Endothelial cell of umbilical vein (primary cell): ENCODE results near the gene WDR82. TPM values are rescaled to one million over a fixed set of nuclear protein-coding genes. Genes with fewer than 3 reads are reported as not detected.

ENCODE experiments used
- BruUV-seq: library from RNA; stranded (reverse); fragments of 400-500 nt; replicated peaks from 2 replicates; lab custom pipeline; 2021; lab: Mats Ljungman, UMichigan
- CTCF ChIA-PET: fragments of 300-600, 350-600 bp; sonication (Branson Sonifier 250); formaldehyde crosslinking; loops from one replicate; lab custom pipeline; 2021; ENCODE audit warnings: antibody characterized with exemption, inconsistent platforms; lab: Charles Lee
- POLR2A ChIA-PET: fragments of 300-600, 350-600 bp; sonication (Branson Sonifier 250); formaldehyde crosslinking; loops from one replicate; lab custom pipeline; 2021; ENCODE audit warnings: antibody characterized with exemption, inconsistent platforms; lab: Charles Lee
- DNase-seq: peaks from one replicate; pipeline ENCODE4 v3.0.0-alpha.2; 2011; ENCODE audit warnings: low read depth, low spot score
- FAIRE-seq: peaks from 2 replicates; lab custom pipeline; 2011; peaks lifted over from hg19 to GRCh38; lab: Jason Lieb, UNC
- H2AFZ ChIP-seq: 2 replicates; pipeline ENCODE4 v1.6.0; 2012; ENCODE audit warnings: low read depth, low read length, control low read depth, inconsistent platforms
- H3K27ac ChIP-seq: 2 replicates; pipeline ENCODE4 v1.5.1; 2011; ENCODE audit warnings: low read depth, mild to moderate bottlenecking, control low read depth, low read length, moderate library complexity; ENCODE audit not compliant: insufficient read depth
- H3K27me3 ChIP-seq, 2 experiments: 2 replicates each; pipeline versions ENCODE4 v1.6.0 to v1.6.1; 2011; ENCODE audit warnings: low read length in 2 of 2, mixed read lengths in 1 of 2; ENCODE audit not compliant: control insufficient read depth in 2 of 2, insufficient read depth in 2 of 2
- H3K36me3 ChIP-seq, 2 experiments: 2 replicates in 1 of 2; 3 replicates in 1 of 2; pipeline ENCODE4 v1.5.1; 2011; ENCODE audit warnings: low read length in 2 of 2, mild to moderate bottlenecking in 1 of 2, moderate library complexity in 1 of 2; ENCODE audit not compliant: control insufficient read depth in 2 of 2, insufficient read depth in 2 of 2; ENCODE audit errors: extremely low read depth in 1 of 2
- H3K4me1 ChIP-seq: 3 replicates; pipeline ENCODE4 v1.5.1; 2011; ENCODE audit warnings: mild to moderate bottlenecking, low read length; ENCODE audit not compliant: control insufficient read depth, insufficient read depth; ENCODE audit errors: extremely low read depth
- H3K4me2 ChIP-seq: 2 replicates; pipeline ENCODE4 v1.6.1; 2011; ENCODE audit warnings: low read length, control low read depth, mixed read lengths; ENCODE audit not compliant: insufficient read depth
- H3K4me3 ChIP-seq, 3 experiments: fragments of 200-600 bp in 1 of 3; sonication (generic), shearing (Covaris generic) in 1 of 3; replicated peaks in 1 of 3; 2 replicates each; pipeline ENCODE4 v1.5.1; 2011 to 2016; ENCODE audit warnings: control low read depth in 3 of 3, low read length in 3 of 3, mild to moderate bottlenecking in 2 of 3, inconsistent platforms in 1 of 3, low read depth in 1 of 3, moderate library complexity in 1 of 3; ENCODE audit not compliant: insufficient read depth in 1 of 3
- H3K79me2 ChIP-seq: 2 replicates; pipeline ENCODE4 v1.6.0; 2012; ENCODE audit warnings: low read length, inconsistent platforms; ENCODE audit not compliant: control insufficient read depth, insufficient read depth
- H3K9ac ChIP-seq: replicated peaks from 2 replicates; pipeline ENCODE3; 2011; ENCODE audit warnings: low read length, control low read depth; ENCODE audit not compliant: insufficient read depth; ENCODE audit errors: extremely low read depth
- H3K9me1 ChIP-seq: replicated peaks from 3 replicates; pipeline ENCODE4 v1.6.0; 2011; ENCODE audit warnings: mild to moderate bottlenecking, low read length; ENCODE audit not compliant: control insufficient read depth, insufficient read depth; ENCODE audit errors: extremely low read depth
- H3K9me3 ChIP-seq: replicated peaks from 2 replicates; pipeline ENCODE4 v1.5.1; 2012; ENCODE audit warnings: low read length, inconsistent platforms; ENCODE audit not compliant: control insufficient read depth, insufficient read depth
- H4K20me1 ChIP-seq: replicated peaks from 2 replicates; pipeline ENCODE3; 2011; ENCODE audit warnings: mild to moderate bottlenecking, low read length; ENCODE audit not compliant: control insufficient read depth, insufficient read depth; ENCODE audit errors: extremely low read depth
- EZH2 ChIP-seq: IDR thresholded peaks from 2 replicates; pipeline ENCODE4 v1.6.1; 2012; ENCODE audit warnings: borderline replicate concordance, low read depth, mild to moderate bottlenecking, moderate library complexity, low read length, inconsistent platforms; ENCODE audit not compliant: severe bottlenecking
- FOS ChIP-seq: IDR thresholded peaks from 2 replicates; pipeline ENCODE4 v1.6.1; 2011; ENCODE audit warnings: mild to moderate bottlenecking, low read length, moderate library complexity, borderline replicate concordance; ENCODE audit not compliant: insufficient read depth
- GATA2 ChIP-seq: IDR thresholded peaks from 2 replicates; pipeline ENCODE4 v1.7.0; 2011; ENCODE audit warnings: low read depth, mild to moderate bottlenecking, moderate library complexity, mixed read lengths, low read length; ENCODE audit not compliant: insufficient read length, insufficient read depth
- JUN ChIP-seq: IDR thresholded peaks from 2 replicates; pipeline ENCODE4 v1.6.1; 2011; ENCODE audit warnings: borderline replicate concordance, low read depth; ENCODE audit not compliant: insufficient read length, insufficient read depth
- MAX ChIP-seq: IDR thresholded peaks from 2 replicates; pipeline ENCODE4 v1.6.1; 2011; ENCODE audit not compliant: insufficient read depth, insufficient read length
- MYC ChIP-seq: IDR thresholded peaks from one replicate; pipeline ENCODE4 v1.6.1; 2011; ENCODE audit warnings: mild to moderate bottlenecking, low read depth, low read length
- POLR2A ChIP-seq: IDR thresholded peaks from 2 replicates; pipeline ENCODE4 v1.6.1; 2012; ENCODE audit warnings: low read depth, mild to moderate bottlenecking, control low read depth, low read length
- POLR2AphosphoS5 ChIP-seq: IDR thresholded peaks from 2 replicates; pipeline ENCODE4 v1.6.1; 2012; ENCODE audit warnings: low read depth, mild to moderate bottlenecking, control low read depth, low read length, moderate library complexity; ENCODE audit not compliant: insufficient read depth
- dilution Hi-C: fragments of 300-500 bp; cut with MboI; formaldehyde crosslinking; loops from one replicate; pipeline ENCODE4 v1.15.0; 2019; ENCODE audit warnings: low sequenced_read_pairs; ENCODE audit not compliant: extremely low pct_ligation_motif_present
- intact Hi-C: fragments of 100-400 bp; cut with micrococcal nuclease; formaldehyde crosslinking; loops from one replicate; pipeline ENCODE4 v1.10.0; 2022
- polyA plus RNA-seq, 4 experiments: library from polyadenylated mRNA; depleted of rRNA in 3 of 4; stranded (reverse) in 3 of 4; unstranded in 1 of 4; fragments of >200 nt; gene quantifications; 2 replicates each; pipeline versions ENCODE4 v1.2.1 to v1.2.3, GENCODE V29; 2011 to 2012; ENCODE audit warnings: missing spikeins in 1 of 4
- total RNA-seq: library from RNA; stranded (reverse); gene quantifications from 2 replicates; pipeline ENCODE4 v1.2.3, GENCODE V29; 2021
- TF ChIP-seq, protein P1 (sequence below), 2 donors: IDR thresholded peaks; 1 replicate in 1 of 2; 2 replicates in 1 of 2; pipeline ENCODE4 v1.5.1; 2011; ENCODE audit warnings: low read length in 2 of 2, mild to moderate bottlenecking in 2 of 2, moderate library complexity in 2 of 2, control low read depth in 1 of 2, inconsistent platforms in 1 of 2, low read depth in 1 of 2; ENCODE audit not compliant: insufficient read depth in 1 of 2; ENCODE audit errors: extremely low read depth in 1 of 2

Gene WDR82
- total and polyA plus RNA-seq, 2 donors (not counting 3 experiments of a cell fraction or from before 2014, with no cell fraction given), result 39.9 to 71.3 TPM

- DNase-seq (no peak), FAIRE-seq (no peak)
- intact Hi-C loops (no loop called here), dilution Hi-C loops (no loop called here)
- Histone ChIP-seq H3K4me1 (peaks cover 15% of the 10 kb centered on the region), H2AFZ (no peak overlapping the region), H3K9me1 (no peaks in the 10 kb centered on the region), H3K9me3 (no peaks in the 10 kb centered on the region), H3K27ac (no peak overlapping the region), H4K20me1 (no peaks in the 10 kb centered on the region), H3K9ac (no peak overlapping the region), H3K79me2 (no peaks in the 10 kb centered on the region), H3K36me3 (no peaks in the 10 kb centered on the region), H3K4me3 (no peak overlapping the region), H3K4me2 (no peak overlapping the region), H3K27me3 (no peaks in the 10 kb centered on the region)
- POLR2A ChIA-PET, result no interaction called here
- no TSS peak for BruUV-seq
- CTCF ChIA-PET, result no interaction called here
- TF ChIP-seq MYC (no peak), EZH2 (no peak), GATA2 (no peak), MAX (no peak), JUN (no peak), FOS (no peak), POLR2A (no peak), POLR2AphosphoS5 (no peak)
- TF ChIP-seq, protein P1, sequence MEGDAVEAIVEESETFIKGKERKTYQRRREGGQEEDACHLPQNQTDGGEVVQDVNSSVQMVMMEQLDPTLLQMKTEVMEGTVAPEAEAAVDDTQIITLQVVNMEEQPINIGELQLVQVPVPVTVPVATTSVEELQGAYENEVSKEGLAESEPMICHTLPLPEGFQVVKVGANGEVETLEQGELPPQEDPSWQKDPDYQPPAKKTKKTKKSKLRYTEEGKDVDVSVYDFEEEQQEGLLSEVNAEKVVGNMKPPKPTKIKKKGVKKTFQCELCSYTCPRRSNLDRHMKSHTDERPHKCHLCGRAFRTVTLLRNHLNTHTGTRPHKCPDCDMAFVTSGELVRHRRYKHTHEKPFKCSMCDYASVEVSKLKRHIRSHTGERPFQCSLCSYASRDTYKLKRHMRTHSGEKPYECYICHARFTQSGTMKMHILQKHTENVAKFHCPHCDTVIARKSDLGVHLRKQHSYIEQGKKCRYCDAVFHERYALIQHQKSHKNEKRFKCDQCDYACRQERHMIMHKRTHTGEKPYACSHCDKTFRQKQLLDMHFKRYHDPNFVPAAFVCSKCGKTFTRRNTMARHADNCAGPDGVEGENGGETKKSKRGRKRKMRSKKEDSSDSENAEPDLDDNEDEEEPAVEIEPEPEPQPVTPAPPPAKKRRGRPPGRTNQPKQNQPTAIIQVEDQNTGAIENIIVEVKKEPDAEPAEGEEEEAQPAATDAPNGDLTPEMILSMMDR (IDR thresholded peaks at IDR 0.05; ENCODE audit: extremely low read depth in 1 of 2, insufficient read depth in 1 of 2, low read depth in 1 of 2, low read length in 2 of 2), result no peak
These were observed 33.2 kb upstream of the WDR82 start for GRCh38 chr3:52311576-52312119.
